HS-27A (cell line): ENCODE data around the gene AIM2.

Experiments
- DNase-seq: peaks from one replicate; pipeline ENCODE4 v3.0.0-alpha.2; 2012; ENCODE audit warnings: low read depth, missing footprints

AIM2 gene

DNA sequence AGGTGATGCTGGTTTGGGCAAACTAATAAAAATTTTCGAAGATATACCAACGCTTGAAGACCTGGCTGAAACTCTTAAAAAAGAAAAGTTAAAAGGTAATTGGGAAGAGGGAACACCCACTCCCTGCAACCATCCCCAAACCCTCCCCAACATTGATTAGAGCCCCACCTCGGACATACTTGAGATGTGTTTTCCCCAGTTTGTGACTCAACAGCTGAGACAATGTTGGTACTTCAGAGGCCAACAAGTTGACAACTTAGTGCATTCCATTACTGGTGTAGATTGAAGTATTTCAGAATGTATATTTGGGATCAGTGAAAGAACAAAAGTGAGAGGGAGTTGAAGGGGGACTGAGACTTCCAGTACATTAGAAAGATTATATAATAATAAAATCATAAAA lies 61.7 kb downstream of the AIM2 start:
- no peak for DNase-seq

DNA sequence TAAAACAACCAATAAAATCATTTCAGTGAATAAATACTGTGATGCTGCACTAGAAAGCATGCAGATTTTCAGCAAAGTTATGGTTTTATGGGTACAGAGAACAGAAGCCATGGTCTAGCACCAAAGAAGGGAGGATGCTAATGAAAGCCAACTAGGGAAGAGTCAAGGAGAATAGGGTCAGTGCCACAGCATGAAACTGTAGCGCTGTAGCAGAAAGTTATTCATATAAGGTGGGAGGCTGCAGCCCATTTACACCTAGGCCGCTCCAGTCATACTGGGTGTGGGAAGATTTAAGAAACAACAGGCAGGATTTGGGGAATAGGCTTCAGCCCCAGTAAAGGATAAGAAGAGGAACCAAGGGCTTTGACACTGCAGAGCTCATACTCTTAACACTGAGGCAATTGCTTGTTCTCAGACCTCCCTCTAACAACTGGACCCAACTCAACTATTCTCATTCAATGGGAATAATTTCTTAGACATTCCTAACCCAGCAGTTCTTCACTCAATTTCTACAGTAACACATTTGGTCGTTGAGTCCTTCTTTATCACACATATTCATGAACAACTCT lies 62.5 kb downstream of the AIM2 start:
- no peak for DNase-seq

DNA sequence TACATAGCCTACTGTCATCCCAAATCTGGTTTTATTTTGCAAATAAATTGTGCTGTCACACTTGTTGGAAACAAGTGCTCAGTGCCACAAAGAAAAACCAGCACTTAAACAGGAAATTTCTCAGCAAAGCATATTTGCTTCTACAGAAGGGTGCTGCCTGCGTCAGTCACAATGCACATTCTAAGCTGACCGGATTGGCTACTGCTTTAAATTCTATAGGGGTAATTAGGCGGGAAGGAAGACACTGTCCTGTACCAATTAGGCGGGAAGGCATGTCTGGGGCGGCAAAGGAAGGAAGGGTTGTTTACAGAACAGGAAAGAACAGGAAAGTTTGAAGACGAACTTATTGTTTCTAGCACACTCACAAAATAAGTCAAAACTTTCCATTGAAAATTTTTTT lies 64.1 kb downstream of the AIM2 start:
- no peak for DNase-seq
